Muscle of back (tissue), 13 donors: ENCODE results near the gene FAM187B. TPM values are rescaled to one million over a fixed set of nuclear protein-coding genes. Genes with fewer than 3 reads are reported as not detected.

ENCODE experiments used
- DNase-seq, 3 donors: peaks; one replicate each; pipeline versions ENCODE4 v3.0.0 to v3.0.0-alpha.2; 2013
- long read RNA-seq, 9 donors: transcript quantifications; one replicate each; lab custom pipeline, GENCODE V29; 2026
- polyA plus RNA-seq, 10 donors: library from polyadenylated mRNA; unstranded; fragments of 120-200 nt; gene quantifications; one replicate each; pipeline ENCODE4 v1.2.1, GENCODE V29; 2013; ENCODE audit not compliant: insufficient read length in 10 of 10

FAM187B gene
- polyA plus RNA-seq, result under 1 TPM in 1 of 10 donors, not detected in 9; 0.19 TPM
- long read RNA-seq, donor 1, result 0 reads
- long read RNA-seq, donor 2, result 0 reads
- long read RNA-seq, donor 3, result 0 reads
- long read RNA-seq, donor 4, result 0 reads
- long read RNA-seq, donor 5, result 0 reads
- long read RNA-seq, donor 6, result 0 reads
- long read RNA-seq, donor 7, result 0 reads
- long read RNA-seq, donor 8, result 0 reads
- long read RNA-seq, donor 9, result 0 reads

DNA sequence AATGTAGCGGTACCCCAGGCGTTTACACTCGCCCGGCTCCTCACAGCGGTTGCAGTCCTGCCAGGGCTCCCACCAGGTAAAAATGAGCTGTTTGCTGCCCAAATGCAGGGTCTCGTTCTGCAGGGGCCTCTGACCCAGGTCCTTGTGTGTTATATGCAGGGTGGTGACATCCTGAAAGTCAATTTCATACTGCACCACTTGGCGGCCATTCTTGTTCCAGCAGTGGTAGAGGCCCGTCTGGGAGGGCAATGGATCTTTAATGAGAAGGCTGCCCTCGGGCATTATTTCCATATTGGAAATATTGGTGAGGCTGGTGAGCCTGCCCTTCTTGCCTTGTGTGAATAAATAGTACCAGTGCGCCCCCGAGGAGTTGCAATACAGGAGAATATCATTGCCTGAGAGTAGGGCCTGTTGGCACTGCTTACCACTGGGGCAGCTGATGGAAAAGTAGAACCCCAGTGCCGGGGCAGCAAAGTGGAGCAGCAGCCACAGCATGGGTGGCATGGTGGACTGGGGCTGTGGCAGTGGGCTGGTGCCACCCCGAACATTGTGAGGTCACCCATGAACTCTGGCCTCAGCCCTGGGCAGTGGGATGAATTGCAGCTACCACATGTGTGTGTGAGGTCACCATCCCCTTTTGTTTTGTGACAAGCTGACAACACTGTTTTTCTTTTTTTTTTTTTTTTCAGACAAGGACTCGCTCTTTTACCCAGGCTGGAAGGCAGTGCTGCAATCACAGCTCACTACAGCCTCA is at the start of gene FAM187B:
Gene FAM187B (minus strand): TSS at position 563 of the 754 bp plus-strand sequence. CDS start 59 bp downstream, at position 504.
- DNase-seq, result no peak

DNA sequence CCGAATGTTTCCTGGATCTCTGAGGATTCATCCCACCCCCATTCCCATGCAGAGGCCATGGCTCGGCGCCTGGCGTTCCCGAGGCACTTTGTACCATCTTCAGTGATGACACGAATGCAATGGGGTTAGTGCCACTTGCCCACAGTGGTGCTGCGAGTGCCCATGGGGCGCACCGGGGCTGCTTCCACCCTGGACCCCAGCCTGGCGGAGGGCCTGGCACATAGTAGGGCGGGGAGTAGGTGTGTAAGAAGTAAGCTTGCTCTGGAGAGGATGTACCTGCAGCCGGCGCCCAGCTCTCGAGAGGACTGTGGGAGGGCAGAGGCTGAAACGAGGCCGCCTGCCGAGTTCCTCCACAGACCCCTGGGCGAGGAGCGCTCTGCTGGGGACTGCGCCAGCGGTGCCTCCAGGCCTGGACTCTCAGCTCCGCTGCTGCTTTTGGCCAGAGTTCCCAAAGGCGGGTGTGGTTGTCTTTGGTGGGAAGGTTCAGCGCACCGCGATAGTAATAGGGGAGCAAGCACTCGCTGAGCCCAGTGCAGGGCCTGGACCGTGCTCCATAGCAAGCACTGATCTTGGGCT is 48.3 kb upstream of the FAM187B start:
- DNase-seq, result no peak

DNA sequence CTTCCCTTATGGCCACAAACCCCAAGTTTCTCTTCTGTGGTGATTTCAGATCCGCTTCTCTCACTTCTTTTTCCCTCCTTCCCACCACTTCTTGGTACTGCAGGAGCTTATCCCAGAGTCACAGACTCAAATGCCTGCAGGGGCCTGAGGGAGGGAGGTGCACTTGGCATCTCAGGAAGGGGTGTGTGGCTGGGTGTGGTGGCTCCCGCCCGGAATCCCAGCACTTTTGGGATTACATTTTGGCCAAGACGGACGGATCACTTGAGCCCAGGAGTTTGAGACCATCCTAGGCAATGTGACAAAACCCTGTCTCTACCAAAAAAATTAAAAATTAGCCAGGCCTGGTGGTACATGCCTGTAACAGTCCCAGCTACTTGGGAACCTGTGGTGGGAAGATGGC is 45.8 kb upstream of the FAM187B start:
- DNase-seq, result no peak

DNA sequence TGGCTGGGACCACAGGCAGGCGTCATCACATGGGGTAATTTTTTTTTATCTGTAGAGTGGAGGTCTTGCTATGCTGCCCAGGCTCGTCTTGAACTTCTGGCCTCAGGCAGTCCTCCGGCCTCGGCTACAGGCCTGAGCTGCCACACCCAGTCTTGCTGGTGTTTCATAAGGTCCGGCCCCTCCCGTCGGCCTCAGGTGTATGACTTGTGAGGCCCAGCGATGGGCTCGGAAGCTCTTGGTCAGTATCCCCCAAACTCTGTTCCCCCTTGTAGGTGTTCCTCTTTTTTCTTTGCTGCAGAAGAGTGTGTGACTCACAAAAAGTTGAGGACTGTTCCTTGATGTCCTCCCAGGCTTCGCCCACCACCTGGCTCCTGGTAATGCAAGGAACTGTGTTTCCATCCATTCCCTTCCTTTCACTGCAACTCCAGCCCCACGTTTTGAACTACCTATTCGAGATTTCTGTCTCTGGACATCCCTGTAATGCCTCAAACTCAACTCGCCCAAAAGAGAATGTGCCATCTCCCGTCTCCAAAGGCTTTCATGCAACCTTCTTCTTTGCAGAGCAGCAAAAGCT is 45.2 kb upstream of the FAM187B start:
- no peak for DNase-seq

DNA sequence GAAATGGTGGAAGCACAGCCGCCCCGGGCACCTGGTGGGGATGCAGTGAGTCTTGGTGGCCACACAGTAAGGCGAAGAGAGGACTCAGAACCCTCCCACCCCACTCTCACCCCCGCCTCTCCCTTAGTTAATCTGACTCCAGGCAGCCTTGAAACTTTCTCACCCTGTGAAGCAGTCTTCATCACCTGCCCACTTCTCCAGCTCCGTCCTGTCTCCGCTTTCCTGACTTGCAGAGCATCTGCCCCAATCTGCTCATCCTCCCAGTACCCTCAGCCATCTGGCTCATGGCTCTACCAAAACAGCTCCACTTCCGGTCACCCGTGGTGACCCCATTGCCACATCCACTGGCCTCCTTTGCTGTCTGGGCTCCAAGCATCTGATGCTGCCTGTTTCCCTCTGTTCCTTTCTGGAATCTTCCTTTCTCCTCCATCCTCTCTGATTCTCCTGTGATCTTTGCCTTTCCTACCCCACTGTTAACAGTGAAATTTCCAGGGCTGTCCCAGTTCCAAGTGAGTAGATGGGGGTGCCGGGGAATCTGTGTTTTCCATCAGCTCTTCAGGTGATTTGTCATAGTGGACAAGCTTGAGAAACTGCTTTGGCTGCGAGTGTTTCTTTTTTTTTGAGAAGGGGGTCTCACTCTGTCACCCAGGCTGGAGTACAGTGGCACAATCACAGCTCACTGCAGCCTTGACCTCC is 44.6 kb upstream of the FAM187B start:
- no peak for DNase-seq

DNA sequence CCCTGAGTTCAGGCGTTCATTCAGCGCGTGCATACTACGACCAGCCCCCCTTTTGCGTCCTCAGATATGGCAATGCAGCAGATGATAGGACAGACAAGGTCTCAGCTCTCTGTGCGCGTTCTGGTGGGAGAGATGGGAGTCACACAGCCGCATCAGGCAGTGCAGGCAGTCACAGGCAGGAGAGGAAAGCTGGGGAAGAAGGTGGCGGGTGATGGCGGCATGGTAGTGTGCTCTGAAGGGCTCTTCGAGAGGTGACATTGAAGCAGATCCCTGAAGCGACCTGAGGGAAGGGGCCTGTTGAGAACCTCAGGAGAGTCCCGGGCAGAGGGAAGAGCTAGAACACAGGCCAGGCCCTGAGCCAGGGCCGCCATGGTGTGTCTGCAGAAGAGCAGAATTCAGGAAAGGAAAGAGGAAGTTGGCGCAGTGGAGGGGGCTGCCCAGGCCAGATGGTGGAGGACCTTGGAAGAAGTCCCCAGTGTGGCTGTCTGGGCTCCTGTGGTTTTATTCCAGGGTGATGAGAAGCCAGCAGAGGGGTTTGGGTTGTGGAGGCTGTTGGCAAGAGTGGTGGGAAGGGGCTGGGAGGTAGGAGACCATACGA is 43.7 kb upstream of the FAM187B start:
- no peak for DNase-seq

DNA sequence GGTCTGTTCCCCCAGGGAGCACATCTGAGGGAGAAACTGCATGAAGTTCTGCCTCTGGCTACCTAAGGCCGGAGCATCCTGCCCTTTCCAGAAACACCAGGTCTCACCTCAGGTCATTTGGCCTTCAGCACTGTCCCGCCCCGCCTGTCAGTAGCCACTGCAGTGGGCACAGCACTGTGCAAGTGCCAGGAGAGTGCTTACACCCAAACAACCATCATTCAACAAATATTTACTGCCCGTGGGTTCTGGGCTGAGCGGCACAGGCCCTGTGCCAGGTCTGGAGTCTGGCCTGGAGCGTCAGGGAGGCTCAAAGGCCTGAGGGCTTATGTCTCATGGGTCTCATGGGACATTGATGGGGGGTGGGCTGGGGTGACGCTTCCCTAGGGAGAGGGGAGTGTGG is 43.0 kb upstream of the FAM187B start:
- no peak for DNase-seq

DNA sequence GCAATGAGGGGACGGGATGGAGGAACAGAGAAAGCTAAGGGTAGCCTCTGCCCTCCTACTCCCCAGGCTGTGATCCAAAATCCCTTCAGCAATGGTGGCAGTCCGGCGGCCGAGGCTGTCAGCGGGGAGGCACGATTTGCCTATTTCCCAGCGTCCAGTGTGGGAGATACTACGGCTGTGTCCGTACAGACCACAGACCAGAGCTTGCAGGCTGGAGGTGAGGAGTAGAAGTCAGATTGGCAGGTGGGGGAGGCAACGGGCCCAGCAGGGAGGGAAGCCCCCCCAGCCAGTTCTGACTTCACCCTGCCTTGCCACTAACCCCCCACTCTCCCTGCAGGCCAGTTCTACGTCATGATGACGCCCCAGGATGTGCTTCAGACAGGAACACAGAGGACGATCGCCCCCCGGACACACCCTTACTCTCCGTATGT is 41.9 kb upstream of the FAM187B start:
- DNase-seq, result no peak

DNA sequence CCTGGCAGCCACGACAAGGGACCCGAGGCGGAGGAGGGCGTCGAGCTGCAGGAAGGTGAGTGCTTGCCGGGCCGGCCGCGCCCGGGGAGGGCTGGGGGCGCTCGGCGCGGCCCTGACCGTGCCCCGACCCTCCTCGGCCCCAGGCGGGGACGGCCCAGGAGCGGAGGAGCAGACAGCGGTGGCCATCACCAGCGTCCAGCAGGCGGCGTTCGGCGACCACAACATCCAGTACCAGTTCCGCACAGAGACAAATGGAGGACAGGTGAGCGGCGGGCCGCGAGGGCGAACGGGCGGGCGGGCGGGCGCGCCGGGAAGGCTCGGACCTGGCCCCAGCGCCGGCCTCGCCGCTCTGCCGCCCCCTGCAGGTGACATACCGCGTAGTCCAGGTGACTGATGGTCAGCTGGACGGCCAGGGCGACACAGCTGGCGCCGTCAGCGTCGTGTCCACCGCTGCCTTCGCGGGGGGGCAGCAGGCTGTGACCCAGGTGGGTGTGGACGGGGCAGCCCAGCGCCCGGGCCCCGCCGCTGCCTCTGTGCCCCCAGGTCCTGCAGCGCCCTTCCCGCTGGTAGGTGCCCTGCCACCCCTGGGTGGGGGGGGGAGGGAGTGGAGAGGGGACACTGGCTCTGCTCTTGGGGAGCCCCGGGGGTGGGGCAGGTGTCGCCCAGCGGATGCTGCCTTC is 41.0 kb upstream of the FAM187B start:
- peak; percentile 69 to 95 (median 89) for DNase-seq

DNA sequence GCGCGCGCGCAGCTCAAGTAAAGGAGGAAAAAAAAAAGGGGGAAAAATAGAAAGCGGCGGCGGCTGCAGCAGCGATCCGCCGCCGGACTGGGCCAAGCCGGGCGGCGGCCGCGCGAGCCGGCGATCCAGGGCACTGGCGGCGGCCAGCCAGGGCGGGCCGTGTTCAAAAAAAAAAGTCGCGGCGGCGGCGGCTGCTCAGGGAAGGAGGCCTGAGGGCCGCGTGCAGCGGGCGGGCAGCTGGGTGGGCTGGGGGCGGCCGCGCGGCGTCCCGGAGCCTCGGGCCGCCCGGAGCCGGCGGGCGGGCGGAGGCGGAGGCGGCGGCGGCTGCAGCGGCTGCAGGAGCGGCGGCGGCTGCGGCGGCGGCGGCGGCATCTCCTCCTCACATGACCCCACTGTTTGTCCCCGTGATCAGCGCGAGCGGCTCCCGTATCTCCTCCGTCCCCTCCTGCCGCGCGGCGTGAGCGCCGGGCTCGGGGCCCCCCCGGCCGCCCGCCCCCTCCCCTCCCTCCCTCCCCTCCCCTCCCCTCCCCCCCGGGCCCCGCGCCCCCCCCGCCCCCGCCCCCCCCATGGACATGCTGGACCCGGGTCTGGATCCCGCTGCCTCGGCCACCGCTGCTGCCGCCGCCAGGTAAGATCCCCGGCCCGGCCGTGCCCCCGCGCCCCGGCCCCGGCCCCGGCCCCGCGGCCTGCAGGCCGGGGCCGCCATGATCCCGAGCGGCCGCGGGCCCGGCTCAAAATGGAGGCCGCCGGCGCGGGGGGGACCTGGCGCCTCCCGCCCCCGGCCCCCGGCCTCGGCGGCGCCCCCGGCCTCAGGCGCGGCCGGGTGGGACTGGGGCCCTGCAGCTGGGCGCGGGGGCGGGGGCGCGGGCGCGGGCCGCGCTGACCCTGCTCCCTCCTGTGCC is 40.2 kb upstream of the FAM187B start, which contains the start of gene USF2:
Gene USF2 (plus strand): TSS at position 427 of the 902 bp plus-strand sequence. CDS start 140 bp downstream, at position 567.
- DNase-seq, result peak; percentile 64 to 78 (median 70)

DNA sequence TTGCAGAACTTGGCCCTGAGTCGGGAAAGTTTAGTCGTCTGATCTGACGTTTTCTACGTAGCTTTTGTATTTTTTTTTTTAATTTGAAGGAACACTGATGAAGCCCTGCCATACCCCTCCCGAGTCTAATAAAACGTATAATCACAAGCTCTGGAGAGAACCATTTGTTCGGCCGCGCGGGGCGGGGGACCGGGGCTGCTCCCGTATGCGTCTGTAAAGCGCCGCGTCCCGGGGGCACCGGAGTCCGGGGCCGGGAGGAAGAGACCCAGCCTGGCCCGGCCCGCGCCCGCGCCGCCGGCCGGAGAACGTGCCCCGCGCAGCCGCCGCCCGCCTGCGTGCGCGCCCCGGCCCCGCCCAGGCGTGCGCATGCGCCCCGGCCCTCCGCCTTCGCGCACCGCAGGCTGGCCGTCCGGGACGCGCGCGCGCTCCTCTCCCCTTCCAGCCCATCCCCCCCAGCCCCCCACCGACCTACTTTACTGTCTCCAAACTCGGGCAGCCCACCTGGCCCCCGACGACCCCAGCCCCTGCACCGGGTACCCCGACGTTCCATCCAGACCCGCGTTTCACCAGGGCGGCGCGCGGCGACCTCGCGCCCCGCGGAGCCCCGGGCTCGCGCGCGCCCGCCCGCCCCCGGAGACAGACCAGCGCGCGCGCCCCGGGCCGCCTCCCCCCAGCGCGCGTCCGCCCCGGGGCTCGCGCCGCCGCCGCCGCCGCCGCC is 39.4 kb upstream of the FAM187B start:
- DNase-seq, result peak; percentile 78 to 92 (median 87)

DNA sequence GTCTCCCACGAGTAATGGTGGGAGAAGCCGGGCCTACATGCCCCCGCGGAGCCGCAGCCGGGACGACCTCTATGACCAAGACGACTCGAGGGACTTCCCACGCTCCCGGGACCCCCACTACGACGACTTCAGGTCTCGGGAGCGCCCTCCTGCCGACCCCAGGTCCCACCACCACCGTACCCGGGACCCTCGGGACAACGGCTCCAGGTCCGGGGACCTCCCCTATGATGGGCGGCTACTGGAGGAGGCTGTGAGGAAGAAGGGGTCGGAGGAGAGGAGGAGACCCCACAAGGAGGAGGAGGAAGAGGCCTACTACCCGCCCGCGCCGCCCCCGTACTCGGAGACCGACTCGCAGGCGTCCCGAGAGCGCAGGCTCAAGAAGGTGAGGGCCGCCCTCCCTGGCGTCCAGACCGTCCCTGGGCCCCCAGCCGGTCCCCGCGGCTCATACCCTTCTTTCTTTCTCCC is 38.8 kb upstream of the FAM187B start:
- peak in 2 of 3 donors; percentile 24 to 64 for DNase-seq

DNA sequence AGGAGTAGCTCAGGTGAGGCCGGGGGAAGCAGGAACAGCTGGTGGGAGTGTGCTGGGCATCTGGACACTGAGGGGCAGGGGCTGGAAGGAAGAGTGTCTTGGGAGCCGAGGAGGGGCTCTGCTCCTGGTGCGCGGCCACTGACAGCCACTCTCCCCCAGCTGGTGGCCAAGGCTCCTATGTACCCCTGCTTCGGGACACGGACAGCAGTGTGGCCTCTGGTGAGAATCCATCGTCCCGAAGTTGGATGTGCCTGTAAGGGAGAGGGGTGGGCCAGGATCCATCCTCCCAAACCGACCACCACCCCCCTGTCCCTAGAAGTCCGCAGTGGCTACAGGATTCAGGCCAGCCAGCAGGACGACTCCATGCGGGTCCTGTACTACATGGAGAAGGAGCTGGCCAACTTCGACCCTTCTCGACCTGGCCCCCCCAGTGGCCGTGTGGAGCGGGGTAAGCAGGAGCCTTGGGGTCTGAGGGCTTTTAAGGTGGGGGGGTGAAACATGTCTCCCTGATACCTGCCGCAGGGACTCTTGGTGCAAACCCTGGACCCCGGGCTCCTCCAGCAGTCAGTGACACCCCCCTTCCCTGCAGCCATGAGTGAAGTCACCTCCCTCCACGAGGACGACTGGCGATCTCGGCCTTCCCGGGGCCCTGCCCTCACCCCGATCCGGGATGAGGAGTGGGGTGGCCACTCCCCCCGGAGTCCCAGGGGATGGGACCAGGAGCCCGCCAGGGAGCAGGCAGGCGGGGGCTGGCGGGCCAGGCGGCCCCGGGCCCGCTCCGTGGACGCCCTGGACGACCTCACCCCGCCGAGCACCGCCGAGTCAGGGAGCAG is 38.2 kb upstream of the FAM187B start:
- no peak for DNase-seq

DNA sequence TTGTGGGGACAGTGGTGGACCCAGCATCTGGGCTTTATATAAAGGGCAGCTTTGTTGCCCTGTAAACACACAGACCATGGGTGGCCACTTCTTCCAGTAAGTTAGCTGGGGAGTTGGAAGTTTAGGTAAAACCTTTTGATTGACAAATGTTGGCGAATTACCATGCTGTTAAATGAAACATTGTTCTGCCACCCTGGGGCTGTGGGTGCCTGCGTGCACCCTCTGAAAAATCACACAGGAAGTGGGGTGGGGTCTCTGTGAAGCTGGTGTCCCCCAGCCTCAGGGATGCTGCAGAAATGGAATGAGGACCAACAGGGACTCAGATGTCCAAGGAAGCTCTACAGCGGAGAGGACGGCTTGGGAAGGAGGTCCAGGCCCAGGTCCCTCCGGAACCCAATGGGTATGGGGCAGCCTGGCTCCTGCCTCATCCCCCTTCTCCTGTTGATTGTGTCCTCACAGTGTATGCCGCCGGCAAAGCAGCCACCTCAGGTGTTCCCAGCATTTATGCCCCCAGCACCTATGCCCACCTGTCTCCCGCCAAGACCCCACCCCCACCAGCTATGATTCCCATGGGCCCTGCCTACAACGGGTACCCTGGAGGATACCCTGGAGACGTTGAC is 37.5 kb upstream of the FAM187B start:
- DNase-seq, result no peak

DNA sequence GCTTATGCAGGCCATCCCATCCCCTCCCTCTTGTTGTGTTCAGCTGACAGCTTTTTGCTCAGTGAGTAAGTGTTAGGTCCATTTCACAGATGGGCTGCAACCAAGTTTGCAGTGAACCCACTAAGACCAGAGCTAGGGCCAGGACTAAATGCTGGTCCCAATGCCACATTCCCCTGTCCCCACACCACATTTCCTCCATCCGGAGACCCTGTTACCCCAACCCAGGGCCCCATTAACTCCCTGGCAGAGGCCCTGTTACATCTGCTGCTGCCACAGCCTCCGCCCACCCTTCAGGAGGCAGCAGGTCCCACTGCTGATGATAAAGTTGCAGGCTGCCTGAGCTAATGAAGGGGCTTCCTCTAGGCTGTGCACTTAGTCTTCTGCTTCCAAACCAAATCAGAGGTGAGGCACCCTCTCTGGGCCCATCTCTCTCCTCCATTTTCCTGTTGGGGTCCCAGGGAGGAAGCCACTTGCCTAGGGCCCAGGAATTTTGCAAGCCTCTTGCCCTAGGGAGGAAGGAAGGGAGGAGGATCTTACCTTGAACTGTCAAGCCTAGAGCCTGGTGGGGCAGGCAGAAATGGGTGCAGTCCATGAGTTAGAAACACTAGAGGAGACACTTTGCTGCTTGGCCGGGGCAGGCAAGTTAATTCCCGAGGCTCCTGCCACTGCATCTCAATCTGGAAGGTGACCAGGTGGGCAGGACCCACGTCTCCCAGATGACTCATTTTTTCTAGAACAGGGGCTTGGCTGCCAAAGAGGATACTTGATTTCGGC is 36.8 kb upstream of the FAM187B start:
- no peak for DNase-seq

DNA sequence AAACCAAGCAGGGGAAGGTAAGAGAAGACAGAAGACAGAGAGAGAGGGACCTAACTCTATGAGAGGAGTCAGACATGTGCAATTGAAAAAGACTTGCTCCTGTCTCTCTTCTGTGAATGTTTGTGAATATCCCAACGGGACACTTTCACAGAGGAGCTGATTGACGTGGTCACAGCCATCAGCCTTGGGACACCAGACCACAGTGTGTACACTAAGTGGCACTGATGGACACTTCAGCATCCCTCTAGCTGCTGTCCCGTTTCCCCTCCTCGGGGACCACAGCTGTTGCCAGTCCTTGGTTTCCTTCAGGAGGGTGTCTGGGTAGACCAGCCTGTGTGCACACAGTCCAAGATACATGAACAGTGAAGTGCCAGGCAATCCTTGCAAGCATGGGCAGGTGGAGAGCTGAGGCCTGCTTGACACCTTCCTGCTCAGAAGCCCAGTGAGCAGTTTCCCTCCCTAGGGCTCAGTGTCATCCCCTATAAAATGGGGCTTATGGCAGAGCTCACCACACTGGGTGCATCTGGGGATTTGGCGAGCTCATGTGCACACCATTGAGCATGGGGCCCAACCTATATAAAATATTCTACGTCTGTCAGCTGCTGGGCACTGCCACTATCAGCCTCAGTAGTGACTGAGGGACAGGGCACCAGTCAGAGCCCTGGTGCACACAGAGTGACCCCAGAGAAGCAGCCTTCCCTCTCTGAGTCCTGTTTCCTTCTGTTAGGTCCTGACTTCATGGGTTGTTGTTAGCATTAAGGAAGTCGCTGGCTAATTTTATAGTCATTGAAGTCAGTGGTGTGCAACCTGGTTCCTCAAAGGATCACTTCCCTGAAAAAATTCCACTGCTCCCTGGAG is 36.0 kb upstream of the FAM187B start:
- DNase-seq, result no peak
